Activated CD4-positive, alpha-beta T cell treated with anti-CD3 and anti-CD28 coated beads, Interleukin-2, Interleukin-6, amounts not matched to agents 100 ng/mL and 50 ng/mL, durations not matched to agents 16 hours and 8 hours (primary cell): ENCODE results near the gene PRICKLE2.

ENCODE experiments used
- DNase-seq: peaks from one replicate; pipeline ENCODE4 v3.0.0-alpha.2; 2020

PRICKLE2 gene

DNA sequence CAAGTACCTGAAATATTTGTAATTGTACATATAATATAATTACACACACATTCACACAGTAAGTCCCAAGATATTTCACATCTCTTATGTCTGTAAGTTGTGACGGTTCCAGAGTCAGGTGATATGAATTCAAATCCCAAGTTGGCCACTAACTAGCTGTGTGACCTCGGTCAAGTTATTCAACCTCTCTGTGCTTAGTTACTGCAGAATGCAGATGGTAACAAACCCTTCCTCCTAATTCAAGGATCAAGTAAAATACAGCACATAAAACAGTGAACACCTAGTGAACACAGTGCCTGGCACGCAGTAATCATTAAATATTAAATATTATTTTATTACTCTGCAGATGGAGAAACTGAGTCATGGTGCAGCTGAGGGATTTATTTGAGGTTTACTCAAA is 6.9 kb downstream of the PRICKLE2 start:
- DNase-seq: no peak

DNA sequence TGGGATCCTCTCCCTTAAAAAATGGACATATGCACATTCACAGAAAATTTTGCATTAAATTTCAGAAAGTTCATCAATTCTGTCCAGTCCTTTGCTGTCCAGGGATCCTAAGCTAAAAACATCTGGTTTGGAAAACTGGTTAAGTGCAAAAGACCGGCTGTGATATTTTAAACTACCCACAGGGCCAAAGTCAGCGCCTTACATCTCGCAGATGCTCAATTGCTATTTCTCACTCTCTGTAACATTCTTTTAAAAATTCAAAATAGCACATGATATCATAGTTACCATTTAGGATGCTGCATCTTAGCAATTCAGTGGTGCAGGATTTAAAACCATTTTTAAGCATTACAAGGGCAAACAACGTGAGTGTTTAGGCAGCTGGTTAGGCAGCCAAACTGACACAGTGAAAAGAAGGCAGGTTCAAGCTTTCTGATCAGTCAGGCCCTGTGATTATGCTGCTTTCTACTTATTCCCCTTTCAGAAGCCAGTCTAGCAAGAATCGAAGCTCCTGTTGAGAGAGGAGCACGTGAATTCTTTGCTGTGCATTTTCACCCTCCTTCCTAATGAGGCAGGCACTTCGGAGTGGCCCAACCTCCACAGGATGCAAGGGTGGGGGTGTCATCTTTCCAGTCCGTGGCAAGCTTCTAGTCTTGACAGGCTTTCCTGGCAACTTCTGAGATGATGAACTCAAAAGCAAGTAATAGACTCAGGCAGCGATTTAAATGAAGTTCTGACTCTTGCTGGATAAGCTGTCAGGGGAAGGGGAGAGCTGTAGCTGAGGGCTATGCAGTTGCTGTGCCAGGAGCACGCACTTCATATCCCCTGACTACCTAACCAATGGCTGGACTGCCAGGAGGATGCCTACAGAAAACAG is 8.8 kb downstream of the PRICKLE2 start:
- no peak for DNase-seq

DNA sequence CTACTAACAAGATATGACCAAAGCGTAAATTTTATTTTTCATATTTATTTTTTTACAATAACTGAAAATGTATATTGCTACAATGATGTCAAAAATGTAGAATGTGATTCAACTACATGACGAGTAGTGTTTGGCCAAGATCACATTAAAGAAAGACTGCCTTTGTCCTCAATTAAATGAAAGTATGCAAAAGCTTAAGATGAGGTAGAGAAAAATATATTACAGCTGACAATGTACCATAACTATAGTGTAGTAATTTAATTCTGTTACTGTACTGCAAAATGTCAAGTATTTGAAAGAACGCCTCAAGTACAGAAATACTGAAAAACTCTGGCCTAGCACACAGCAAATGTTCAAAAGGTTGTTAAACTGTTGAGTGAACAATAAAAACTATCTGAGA is 9.7 kb downstream of the PRICKLE2 start:
- DNase-seq: no peak

DNA sequence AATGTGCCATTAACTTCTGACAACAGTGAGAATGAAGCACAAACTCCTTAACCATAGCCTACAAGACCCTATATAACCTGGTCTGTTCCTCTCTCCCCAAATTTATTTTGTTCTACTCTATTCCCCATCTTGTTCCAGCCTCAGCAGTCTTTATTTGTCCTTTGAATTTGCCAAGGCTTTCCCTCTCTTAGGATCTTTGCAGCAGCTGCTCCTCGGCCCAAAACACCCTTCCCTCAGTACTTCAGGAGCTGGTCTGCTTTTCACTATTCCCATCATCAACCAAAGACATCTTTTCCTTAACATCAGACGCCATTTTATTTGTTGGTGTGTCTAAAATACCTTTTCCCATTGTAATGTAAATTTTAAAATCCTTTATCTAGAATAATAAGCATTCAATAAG is 10.2 kb downstream of the PRICKLE2 start:
- DNase-seq: no peak

DNA sequence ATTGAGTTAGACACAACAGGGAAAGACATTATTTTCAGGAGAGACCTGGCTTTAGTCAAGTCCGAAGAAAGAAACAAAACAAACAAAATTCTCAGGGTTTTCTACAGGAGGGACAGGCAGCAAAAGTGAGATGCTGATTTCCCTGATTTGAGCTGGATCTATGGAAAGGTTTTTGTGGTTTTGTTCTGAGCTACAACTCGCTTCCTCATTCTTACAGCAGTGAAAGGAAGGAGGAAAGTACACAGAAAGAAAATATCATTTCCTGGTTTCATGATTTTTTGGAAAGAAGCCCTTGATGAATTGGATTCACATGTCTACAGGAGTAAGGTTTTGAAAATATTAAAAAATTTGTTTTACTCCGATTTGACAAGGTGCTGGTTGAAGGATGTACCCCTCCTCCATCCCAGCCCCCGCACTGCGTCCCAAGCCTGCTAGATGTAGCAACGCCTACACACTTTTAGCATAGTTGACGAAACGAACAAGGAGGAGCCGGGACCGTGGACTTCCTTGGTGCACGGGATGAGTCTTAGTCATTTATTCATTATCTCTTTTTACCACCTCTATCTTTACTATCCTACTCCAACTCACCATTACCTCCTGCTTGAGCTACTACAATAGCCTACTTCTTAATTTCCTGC is 10.8 kb downstream of the PRICKLE2 start:
- no peak for DNase-seq

DNA sequence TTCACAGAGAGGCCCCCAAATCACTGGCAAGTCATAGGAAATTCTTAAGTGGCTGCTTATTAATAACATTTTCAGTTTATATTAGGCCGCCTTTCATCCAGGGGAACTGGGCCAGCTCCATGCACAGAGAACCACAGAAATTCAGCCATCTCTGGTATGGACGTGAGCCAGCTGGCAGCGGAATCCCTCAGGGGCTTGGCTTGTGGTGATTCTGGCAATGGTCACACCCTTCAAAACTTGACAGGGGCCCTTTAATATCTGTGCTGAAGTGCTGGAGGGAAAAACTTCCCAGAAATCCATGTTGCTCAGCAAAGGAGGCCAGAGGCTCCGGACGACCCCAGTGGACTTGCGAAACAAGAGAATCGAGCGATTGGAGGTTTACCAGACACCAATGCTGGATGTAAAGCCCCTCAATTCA is 11.3 kb downstream of the PRICKLE2 start:
- no peak for DNase-seq

DNA sequence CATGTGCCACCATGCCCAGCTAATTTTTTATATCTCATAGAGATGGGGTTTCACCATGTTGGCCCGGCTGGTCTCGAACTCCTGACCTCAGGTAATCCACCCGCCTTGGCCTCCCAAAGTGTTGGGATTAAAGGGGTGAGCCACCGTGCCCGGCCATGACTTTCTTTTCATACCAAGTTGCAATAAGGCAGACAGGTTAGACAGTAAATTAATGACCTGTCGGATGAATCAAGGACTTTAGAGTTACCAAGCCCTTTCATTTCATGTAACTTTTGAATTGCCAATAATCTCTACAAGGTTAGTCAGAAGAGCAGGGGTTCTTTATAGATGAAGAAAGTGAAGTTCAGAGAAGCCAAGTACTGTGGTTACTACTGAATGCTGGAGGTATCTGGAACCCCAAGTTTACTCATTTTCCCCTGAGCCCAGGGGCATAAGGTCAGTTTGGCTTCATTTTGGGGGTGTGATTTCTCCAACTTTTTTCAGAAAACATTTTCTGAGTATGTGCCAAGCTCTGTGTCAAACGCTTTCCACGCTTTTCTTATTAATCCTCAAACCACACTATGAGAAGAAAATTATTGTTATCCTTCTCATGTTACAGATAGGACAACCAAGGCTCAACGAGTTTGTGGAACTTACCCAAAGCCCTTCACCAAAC is 11.9 kb downstream of the PRICKLE2 start:
- no peak for DNase-seq

DNA sequence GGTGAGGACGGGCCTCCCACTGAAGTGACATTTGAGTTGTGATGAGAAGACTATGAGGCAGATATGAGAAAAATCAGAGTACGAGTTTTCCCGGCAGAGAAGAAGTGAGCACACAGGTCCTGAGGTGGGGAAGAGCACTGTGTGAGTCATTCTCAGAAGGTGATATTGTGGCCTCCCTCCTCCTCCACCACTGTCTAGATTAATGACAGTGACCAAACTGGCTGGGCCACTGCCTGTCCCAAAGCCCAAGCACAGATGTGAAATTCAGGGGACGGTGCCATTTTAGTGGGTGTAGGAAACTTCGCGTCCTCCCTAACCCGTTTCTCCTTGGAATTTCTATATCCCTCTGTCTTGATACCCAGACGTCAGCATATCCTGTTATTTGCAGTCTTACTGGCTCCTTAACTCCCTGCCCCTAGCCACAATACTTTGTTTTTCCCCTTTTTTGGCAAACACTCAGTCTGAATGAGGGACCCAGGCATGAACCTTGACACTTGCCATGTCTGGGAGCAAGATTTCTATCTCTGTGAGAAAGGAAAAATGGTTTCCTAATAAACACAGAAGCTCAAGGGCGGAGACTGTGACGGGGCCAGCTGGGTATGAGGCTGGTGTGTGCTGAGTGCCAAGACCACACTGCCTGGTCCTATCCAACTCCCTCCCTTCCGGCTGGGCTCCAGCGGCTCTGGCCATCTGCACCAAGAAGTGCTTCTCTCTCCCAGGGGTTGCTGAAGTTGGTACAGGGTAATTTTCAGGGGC is 15.2 kb downstream of the PRICKLE2 start:
- DNase-seq: no peak

DNA sequence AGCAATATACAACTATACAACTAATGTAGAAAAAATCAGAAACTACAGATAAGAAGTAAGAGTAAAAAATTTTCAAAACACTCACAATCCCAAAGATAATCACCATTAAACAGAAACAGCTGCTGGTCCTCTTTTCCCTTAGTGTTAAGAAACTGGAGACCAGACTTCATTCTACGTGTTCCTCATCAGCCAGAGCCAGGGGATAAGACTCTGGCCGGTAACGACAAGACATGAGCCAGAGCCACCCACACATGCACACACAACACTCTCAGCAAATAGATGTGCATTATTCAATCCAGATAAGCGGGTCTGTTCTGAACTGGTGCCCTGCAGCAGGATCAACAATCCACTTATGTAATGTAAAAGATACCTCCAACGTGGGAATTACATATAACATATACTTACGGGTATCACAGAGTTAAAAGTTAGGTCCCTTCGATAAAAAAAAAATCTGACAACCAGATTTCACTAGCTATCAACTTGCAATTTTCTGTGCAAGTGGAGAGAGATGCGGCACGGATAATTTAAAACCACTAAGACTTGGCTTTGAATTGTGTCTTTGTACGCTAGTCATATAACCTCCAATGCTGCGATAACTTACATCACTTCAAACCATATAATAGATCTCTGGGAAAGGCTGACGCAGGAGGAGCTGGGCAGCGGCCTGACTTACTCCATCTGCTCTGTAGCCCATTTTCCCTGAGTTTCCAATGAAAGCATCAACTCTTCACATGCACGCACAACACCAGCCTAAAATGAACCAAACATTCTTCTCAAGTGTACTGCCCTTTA is 17.8 kb downstream of the PRICKLE2 start:
- no peak for DNase-seq

DNA sequence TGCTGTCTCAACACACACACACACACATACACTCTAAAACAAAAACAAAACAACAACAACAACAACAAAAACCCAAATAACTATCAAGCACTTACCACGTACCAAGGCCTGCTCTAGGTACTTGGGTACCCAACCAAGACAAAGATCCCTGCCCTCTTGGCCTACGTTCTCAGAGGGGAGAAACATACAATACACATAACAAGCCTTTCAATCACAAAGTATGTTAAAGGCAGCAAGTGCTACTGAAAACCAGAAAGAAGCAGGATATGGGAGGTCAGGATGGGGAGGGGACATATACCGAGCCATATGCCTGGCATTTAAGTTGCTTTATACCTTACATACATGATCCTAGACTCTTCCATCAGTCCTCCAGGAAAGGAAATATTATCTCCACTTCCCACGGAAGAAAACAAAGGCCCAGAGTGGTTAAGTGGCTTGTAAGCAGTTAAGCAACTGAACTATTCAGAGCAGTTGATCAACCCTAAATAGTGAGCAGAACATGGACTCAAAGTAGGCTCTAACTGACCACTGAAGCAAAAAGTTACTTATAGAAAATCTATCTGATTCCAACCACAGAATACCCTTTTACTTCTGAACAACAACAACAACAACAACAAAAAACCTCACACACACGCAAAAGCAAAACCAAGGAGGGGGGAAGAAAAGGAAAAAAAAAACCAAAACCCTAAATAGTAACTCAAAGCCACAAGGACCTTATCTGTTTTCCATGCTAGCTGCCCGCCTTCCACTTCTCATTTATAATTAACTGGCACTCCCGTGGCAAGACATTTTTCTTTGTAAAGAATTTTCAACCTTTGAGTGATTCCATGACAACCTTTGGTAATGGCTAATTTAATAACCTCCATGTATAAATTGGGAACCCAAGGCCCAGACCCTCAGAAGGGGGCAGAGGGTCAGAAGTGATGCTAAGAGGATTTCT is 21.0 kb downstream of the PRICKLE2 start:
- DNase-seq: no peak

DNA sequence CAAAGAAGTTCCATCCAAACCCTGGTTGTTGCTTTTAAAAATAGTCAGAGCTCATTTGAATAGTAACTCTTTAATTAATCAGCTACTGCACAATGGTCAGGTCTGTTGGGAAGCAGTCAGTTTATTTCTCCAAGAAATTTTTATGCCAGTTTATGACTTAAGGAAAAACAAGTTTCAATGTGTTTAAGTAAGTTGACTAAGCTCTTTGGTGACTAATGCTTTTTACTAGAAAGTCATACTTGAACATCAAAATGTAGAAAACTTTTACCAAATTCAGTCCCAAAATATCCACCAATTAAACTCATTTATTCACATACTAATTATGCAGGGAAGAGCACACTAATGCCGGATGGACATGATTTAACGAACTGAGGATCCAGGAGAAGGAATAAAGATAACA is 22.1 kb downstream of the PRICKLE2 start:
- no peak for DNase-seq

DNA sequence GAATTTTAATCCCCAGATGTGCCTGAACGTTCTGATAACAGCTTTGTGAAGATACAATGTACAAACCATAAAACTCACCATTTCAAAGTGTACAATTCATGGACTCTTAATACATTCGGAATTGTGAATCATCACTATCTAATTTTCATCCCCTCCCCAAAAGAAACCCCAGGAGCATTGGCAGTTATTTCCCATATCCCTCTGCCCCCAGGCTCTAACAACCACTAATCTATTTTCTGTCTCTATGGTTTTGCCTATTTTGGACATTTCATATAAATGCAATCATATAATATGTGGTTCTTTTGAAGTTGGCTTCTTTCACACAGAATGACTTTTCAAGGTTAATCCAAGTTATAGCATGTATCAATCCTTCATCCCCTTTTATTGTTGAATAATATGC is 25.3 kb downstream of the PRICKLE2 start:
- no peak for DNase-seq

DNA sequence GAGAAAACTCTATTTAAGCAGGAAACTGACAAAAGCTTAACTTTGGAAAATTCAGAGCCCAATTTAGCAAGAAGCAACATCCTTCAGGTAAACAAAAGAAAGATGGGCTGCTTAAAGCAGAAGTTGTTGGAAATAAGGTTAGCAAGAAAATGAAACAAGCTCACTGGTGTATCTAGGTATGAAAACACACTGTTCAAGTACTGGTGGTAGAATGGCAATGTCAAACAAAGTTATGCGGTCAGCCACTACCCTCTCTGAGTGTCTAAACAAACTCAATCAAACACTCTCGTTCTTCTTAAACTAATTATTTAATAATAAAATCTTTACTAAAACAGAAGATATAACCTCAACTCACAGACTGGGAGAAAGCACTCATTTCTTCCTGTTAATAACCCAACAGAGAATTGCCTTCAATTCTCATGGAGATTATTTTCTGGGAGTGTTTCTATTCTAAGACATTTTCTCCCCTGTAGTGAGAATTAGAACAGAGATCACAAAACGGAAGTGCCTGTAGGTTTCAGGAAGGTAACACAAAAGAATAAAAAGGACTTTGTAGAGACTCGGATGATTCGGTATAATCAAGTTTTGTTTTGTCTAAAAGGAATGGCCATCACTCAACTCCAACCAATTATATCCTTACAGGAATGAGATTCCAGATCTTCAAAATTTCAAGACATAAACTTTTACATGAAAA is 28.9 kb downstream of the PRICKLE2 start:
- no peak for DNase-seq

DNA sequence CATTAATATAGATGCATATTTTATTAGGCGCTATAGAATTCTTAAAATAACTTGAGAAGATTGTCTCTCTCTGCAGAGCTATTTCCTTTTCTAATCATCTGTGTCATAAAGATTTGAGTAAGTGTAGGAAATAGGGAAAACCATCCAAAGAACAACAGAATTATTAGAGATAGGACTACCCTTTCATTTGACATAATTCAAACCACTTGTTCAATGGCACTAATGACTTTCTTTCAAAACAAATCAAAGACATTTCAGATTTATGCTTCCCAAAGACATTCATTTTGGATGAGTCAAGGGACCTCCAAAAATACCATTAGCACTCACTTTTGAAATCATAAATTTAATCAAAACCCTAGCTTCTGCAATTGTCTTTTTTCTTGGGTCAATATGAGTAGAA is 29.5 kb downstream of the PRICKLE2 start:
- DNase-seq: no peak

DNA sequence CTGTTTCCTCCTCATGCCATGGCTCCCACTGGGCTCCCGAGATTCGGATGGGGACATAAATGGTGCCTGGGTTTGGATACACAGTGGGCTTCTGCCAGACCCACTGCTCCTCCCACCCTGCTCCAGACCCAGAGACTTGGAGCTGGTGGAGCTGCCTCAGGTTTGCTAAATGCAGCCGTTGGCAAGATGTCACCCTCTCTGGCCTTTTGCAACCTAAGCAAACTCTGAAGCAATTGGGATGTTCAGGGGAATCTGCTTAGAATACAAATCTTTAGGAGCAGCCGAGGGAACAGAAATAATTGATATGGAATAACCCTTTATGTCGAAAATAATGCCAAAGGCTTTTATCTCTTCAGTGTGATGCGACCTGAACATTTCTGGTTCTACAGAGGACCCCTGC is 33.4 kb downstream of the PRICKLE2 start:
- DNase-seq: no peak

DNA sequence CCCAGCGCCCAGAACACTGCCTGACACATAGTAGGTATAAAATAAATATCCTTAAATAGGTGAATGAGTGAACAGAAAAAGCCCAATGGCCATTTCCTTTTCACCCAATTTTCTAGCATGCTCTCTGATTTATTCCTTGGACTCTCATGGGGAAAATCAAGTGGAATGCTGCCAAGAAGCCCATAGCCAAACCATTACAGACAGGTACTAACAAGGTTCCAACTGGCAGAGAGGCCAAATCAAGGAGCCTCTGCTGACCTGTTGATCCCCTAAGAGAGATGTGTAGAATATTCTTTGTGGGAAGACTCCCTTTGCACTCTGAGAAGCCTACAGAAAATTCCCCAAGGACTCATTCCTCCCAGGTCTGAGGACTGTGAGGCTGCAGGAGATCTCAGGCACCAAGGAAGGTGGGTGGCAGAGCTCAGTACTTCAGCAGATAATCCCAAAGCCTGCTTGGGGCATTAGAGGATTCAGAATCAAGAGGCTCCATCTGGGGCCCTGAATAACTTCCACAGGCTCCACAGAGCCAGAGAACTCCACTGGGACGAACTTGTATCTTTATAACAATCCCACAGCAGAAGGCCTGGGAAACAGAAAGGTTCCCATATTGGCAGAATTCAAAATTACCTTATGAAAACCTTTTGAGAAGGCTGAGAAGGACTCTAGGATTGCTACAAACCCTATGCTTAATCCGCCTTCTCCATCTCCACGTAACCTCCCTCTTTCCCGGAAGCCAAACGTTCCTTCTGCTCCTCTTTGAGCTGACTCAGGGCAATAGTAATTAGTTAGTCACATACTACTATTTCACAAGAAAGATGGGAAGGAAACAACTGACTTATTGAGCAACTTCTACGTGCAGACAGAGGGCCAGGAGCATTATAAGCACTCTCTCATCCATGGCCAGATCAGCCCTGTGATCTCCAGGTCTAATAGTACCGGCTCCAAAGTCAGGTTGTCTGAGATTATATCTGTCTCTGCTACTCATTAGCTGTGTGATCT is 34.5 kb downstream of the PRICKLE2 start:
- no peak for DNase-seq

DNA sequence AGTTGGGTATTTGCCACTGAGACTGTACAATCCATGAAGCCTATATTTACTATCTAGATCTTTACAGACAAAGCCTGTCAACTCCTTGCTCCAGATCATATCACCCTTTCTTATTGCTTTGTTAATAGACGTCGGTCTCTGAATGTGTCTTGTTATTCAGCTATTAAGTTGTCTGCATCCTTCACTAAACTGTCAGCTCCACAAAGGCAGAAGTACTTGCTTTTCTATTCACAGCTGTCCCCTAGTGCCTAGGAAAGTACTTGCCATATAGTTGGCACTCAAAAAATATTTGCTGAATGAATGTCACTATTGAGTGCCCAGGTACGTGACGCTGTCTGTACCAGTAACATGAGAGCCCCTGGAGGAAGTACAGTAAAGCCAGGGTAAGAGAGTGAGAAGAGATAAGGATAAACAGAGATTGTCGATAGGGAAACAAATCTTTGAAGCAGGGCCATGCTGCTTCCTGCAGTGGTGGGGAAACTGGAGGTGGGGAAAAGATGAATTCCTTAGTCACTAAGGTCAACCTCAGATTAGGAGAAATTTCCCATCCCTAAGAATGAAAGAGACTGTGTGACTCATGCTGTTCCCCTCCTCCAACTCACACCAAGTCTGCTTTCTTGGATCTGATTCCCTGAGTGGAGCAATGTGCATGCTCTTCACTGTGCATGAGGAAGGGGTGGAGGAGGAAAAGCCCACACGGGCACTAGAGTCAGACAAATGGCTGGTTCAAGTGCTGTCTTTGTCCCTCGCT is 36.3 kb downstream of the PRICKLE2 start:
- DNase-seq: no peak
